ENCODE measurements around the gene HECW1. TPM values are rescaled to one million over a fixed set of nuclear protein-coding genes. Genes with fewer than 3 reads are reported as not detected.
"Not testable (repeated sequence)": the region's sequence is repeated elsewhere in the genome, so short reads cannot be mapped to it uniquely, and the experiment has no call there.

Gene HECW1
- total RNA-seq, 1 donor from 2014 or later = 0.15 TPM

DNA sequence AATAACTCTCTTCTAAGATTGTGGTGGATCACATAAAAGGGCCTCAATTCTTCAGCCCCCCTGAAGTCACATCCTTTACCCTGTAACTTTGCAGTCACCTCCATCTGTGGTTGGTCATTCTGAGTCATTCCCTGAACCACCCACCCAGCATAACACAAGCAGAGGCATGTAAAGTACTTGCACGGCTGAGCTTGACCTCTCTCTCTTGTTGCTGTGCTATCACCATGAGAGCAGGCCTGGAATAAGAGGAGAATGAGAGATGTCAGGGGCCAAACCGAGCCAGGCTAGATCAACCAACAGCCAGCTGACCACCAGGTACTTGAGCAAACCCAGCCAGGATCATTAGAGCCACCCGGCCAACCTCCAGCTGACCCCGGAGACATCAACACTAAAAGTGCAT lies 457.0 kb downstream of the HECW1 start:
- no peaks in the 10 kb centered on the region for H3K36me3 Mint-ChIP-seq (ENCODE audit: low read depth, unreplicated experiment)
- H3K4me1 Mint-ChIP-seq (ENCODE audit: unreplicated experiment) = peaks cover 4% of the 10 kb centered on the region
- no peak overlapping the region for H3K4me3 Mint-ChIP-seq (ENCODE audit: unreplicated experiment)
- H3K27me3 Mint-ChIP-seq (ENCODE audit: unreplicated experiment) = peaks cover 2% of the 10 kb centered on the region
- H3K27ac Mint-ChIP-seq (ENCODE audit: unreplicated experiment) = no peak overlapping the region
- no peaks in the 10 kb centered on the region for H3K9me3 Mint-ChIP-seq (ENCODE audit: unreplicated experiment)
- TF ChIP-seq, protein P1, sequence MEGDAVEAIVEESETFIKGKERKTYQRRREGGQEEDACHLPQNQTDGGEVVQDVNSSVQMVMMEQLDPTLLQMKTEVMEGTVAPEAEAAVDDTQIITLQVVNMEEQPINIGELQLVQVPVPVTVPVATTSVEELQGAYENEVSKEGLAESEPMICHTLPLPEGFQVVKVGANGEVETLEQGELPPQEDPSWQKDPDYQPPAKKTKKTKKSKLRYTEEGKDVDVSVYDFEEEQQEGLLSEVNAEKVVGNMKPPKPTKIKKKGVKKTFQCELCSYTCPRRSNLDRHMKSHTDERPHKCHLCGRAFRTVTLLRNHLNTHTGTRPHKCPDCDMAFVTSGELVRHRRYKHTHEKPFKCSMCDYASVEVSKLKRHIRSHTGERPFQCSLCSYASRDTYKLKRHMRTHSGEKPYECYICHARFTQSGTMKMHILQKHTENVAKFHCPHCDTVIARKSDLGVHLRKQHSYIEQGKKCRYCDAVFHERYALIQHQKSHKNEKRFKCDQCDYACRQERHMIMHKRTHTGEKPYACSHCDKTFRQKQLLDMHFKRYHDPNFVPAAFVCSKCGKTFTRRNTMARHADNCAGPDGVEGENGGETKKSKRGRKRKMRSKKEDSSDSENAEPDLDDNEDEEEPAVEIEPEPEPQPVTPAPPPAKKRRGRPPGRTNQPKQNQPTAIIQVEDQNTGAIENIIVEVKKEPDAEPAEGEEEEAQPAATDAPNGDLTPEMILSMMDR (IDR thresholded peaks at IDR 0.05; ENCODE audit: unreplicated experiment) = no peak
- DNase-seq (ENCODE audit: low spot score) = no peak

DNA sequence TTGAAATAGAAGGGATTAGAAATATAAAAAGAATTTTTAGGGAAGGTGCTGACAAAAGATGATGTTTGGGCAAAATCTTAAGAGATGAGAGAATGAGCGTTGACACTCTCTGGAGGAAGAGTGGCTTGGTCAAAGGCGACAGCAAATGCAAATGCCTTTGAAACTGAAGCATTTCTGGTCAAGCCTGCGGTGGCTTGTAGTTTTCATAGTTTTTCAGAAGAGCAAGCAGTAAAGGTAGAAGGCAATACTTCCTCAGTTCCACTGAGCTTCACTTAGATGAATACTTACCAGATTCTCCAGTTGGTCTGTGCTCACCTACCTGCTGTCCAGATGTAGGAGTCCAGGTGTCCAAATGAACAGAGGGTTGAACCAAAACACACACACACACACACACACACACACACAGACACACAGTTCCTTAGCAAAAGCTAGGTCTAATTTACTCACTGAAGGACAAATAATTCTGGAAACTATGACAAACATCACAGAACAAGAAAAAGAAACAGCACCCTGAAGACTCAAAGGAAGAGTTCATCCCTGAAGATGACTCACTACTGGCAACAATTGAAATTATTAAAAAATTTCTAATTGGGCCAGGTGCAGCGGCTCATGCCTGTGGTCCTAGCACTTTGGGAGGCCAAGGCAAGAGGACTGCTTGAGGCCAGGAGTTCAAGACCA lies 458.4 kb downstream of the HECW1 start:
- Mint-ChIP-seq H3K4me3 (ENCODE audit: unreplicated experiment) (no peak overlapping the region), H3K9me3 (ENCODE audit: unreplicated experiment) (no peaks in the 10 kb centered on the region), H3K36me3 (ENCODE audit: low read depth, unreplicated experiment) (no peaks in the 10 kb centered on the region), H3K4me1 (ENCODE audit: unreplicated experiment) (peaks cover 1% of the 10 kb centered on the region), H3K27me3 (ENCODE audit: unreplicated experiment) (peaks cover 2% of the 10 kb centered on the region), H3K27ac (ENCODE audit: unreplicated experiment) (no peak overlapping the region)
- TF ChIP-seq, protein P1 (IDR thresholded peaks at IDR 0.05; ENCODE audit: unreplicated experiment) = no peak
- DNase-seq (ENCODE audit: low spot score) = no peak

GRCh38 chr7:43572516-43573049 lies 460.1 kb downstream of the HECW1 start:
- no peaks in the 10 kb centered on the region for H3K9me3 Mint-ChIP-seq (ENCODE audit: unreplicated experiment)
- H3K27me3 Mint-ChIP-seq (ENCODE audit: unreplicated experiment) = peaks cover 2% of the 10 kb centered on the region
- H3K4me1 Mint-ChIP-seq (ENCODE audit: unreplicated experiment) = peaks cover 3% of the 10 kb centered on the region
- no peak for DNase-seq (ENCODE audit: low spot score)
- H3K4me3 Mint-ChIP-seq (ENCODE audit: unreplicated experiment) = no peak overlapping the region
- H3K27ac Mint-ChIP-seq (ENCODE audit: unreplicated experiment) = no peak overlapping the region
- H3K36me3 Mint-ChIP-seq (ENCODE audit: low read depth, unreplicated experiment) = no peaks in the 10 kb centered on the region
- TF ChIP-seq, protein P1 (IDR thresholded peaks at IDR 0.05; ENCODE audit: unreplicated experiment) = no peak

- not testable (repeated sequence) for H3K36me3 Mint-ChIP-seq (ENCODE audit: low read depth, unreplicated experiment); H3K27ac Mint-ChIP-seq (ENCODE audit: unreplicated experiment); DNase-seq (ENCODE audit: low spot score); H3K27me3 Mint-ChIP-seq (ENCODE audit: unreplicated experiment); H3K4me3 Mint-ChIP-seq (ENCODE audit: unreplicated experiment); H3K9me3 Mint-ChIP-seq (ENCODE audit: unreplicated experiment); H3K4me1 Mint-ChIP-seq (ENCODE audit: unreplicated experiment)
Observed at GRCh38 chr7:43573832-43574231, 461.4 kb downstream of the HECW1 start.

GRCh38 chr7:43575506-43575905 lies 463.1 kb downstream of the HECW1 start:
- no peak for DNase-seq (ENCODE audit: low spot score)
- Mint-ChIP-seq H3K4me3 (ENCODE audit: unreplicated experiment) (no peak overlapping the region), H3K36me3 (ENCODE audit: low read depth, unreplicated experiment) (no peaks in the 10 kb centered on the region), H3K9me3 (ENCODE audit: unreplicated experiment) (no peaks in the 10 kb centered on the region), H3K27ac (ENCODE audit: unreplicated experiment) (no peak overlapping the region), H3K4me1 (ENCODE audit: unreplicated experiment) (peaks cover 7% of the 10 kb centered on the region), H3K27me3 (ENCODE audit: unreplicated experiment) (peaks cover under 1% of the 10 kb centered on the region)
- TF ChIP-seq, protein P1 (IDR thresholded peaks at IDR 0.05; ENCODE audit: unreplicated experiment) = no peak
